ENCODE results near the gene CCDC177.

The CCDC177 gene

GRCh38 chr14:69569859-69570258 lies 4.8 kb downstream of the CCDC177 start:
- no peak for DNase-seq (ENCODE audit: low read depth in 3 of 3, low spot score in 1 of 3)

- no peak for DNase-seq (ENCODE audit: low read depth in 3 of 3, low spot score in 1 of 3)
These were observed 7.1 kb downstream of the CCDC177 start for GRCh38 chr14:69567563-69567962.

DNA sequence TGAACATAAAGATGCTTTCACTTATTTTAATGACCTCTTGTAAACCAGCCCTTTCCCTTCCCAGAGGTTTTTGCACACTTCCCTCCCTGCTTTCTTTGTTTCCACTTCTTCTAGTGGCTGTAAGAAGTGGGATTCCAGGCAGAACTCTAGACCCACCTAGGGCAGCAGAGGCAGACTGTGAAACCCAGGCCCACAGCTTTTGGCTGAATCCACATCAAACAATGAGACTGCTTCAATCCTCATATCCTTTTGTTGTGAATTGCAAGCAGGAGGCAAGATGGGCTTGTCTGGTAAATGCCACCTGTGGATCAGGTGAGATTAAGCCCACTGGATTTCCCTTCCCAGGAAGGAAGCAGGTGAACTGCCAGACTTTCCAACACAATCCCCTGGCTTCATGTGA lies 12.8 kb downstream of the CCDC177 start:
- DNase-seq (ENCODE audit: low read depth in 3 of 3, low spot score in 1 of 3): no peak

- no peak for DNase-seq (ENCODE audit: low read depth in 3 of 3, low spot score in 1 of 3)
These were observed 13.8 kb downstream of the CCDC177 start for GRCh38 chr14:69560826-69561225.

GRCh38 chr14:69559581-69560011 lies 15.1 kb downstream of the CCDC177 start:
- DNase-seq (ENCODE audit: low read depth in 3 of 3, low spot score in 1 of 3): no peak

GRCh38 chr14:69558774-69559173 lies 15.9 kb downstream of the CCDC177 start:
- DNase-seq (ENCODE audit: low read depth in 3 of 3, low spot score in 1 of 3): no peak

- no peak for DNase-seq (ENCODE audit: low read depth in 3 of 3, low spot score in 1 of 3)
These were observed 20.2 kb downstream of the CCDC177 start for GRCh38 chr14:69554500-69554899.

- no peak for DNase-seq (ENCODE audit: low read depth in 3 of 3, low spot score in 1 of 3)
These were observed 21.4 kb downstream of the CCDC177 start for GRCh38 chr14:69553252-69553651.

DNA sequence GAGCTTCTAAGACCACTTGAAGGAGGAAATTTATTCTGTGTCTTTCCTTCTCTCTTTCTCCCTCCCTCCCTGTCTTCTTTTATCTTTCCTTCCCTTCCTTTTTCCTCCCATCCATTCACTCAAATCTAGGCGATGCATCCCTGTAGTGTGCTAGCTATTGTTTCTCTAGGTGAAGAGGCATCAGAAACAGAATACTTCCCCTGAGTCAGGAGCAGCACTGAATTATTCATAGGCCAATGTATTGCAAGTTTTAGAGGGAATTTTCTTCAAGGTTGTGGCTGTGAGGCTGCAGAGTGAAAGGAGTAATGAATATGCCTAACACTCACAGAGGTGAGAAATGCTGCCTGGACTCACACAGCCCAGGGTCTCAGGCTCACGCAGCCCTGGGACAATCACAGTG lies 23.2 kb downstream of the CCDC177 start:
- no peak for DNase-seq (ENCODE audit: low read depth in 3 of 3, low spot score in 1 of 3)

DNA sequence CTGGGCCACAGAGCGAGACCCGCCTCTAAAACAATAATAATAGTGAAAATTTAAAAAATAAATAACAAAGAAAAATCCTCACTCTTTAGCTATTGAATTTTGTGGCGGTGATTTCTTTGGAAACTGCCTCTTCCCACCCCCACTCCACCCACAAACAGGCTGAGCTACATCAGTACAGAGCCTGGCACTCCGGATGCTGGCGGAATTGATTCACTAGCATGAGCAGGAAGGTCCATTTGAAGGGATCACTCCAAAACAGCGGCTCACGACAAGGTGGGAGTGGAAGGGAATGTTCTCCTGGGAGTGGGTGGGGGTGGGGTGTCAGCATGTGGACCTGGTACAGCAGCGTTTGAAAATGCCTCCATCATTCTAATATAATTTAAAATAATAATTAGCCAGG lies 26.1 kb downstream of the CCDC177 start:
- no peak for DNase-seq (ENCODE audit: low read depth in 3 of 3, low spot score in 1 of 3)

GRCh38 chr14:69547701-69548348 lies 26.8 kb downstream of the CCDC177 start:
- no peak for DNase-seq (ENCODE audit: low read depth in 3 of 3, low spot score in 1 of 3)

DNA sequence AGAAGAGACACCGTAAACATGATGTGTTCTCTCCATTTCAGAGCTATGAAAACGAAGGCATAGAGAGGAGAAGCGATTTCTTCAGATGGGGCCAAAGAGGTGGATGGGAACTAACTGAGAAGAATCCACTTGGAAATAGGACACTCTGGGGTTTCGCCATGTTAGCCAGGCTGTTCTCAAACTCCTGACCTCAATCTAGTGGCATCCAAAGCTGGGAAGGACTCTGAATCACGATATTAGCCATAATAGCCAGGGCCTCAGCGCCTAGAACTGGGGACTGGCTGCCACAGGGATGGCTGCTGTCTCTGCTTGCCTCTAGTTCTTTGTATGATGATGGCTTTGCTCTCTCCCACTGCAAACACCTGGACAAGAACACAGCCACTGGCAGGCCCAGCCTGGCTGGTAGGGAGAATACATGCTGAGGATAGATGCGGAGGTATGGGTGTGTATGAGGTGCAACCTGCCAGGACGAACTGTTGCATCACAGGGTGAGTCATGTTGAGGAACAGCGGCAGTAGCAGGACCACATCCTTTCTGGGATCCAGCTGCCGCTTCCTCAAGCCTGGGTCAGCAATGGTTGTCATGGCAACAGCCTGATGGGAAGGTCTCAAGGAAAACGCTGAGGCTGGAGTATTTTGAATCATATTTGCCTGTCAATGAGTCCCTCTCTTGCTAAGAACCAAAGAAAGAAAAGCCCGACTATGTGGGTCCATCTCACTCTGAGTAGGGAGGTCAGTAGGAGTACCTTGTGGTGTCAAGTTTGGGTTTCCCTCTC lies 31.1 kb downstream of the CCDC177 start:
- no peak for DNase-seq (ENCODE audit: low read depth in 3 of 3, low spot score in 1 of 3)

GRCh38 chr14:69542311-69542710 lies 32.4 kb downstream of the CCDC177 start:
- DNase-seq (ENCODE audit: low read depth in 3 of 3, low spot score in 1 of 3): no peak

DNA sequence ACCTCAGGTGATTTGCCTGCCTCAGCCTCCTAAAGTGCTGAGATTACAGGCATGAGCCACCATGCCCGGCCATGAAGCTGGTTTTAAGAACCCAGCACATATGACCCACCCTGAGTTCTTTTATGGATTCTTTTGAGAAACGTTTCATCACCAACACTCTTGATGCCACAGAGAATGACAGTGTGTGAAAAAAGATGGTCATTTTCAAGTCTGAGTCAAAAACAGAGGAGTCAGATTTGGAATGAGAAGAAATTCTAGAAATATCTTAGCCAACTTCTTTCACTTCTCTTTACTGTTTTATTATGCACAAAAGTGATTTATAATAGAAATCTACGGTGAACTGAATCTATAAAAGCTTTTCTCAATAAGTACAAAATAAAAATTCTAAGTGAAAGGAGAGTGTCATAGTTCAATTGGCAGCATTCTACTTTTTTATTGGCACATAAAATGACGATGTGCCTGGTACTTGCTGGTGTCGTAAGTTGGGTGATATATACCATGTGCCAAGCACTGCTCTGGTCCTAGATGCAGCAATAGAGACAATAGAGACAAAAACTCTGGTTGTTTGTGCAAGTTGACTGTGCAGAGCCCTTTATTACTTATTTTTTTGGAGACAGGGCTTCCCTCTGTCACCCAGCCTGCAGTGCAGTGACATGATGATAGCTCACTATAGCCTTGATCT lies 33.9 kb downstream of the CCDC177 start:
- DNase-seq (ENCODE audit: low read depth in 3 of 3, low spot score in 1 of 3): no peak

GRCh38 chr14:69539631-69540410 lies 34.9 kb downstream of the CCDC177 start:
- no peak for DNase-seq (ENCODE audit: low read depth in 3 of 3, low spot score in 1 of 3)

DNA sequence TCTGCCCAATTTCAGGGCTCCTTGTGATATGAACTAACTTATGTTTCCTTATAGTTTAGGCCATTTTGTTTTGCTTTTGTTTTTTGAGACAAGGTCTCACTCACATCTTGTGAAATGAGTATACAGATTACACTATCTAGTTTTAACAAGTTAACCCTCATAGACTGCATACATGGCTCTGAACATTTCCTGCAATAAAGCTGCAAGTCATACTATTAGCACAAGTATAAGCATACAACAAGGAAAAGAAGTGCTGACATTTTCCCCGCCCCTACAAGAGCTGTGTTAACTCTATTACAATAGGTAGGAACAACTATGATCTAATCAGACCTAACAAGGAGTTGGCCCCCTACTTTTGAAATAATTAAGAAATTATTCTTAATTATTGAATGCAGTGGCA lies 35.9 kb downstream of the CCDC177 start:
- no peak for DNase-seq (ENCODE audit: low read depth in 3 of 3, low spot score in 1 of 3)

DNA sequence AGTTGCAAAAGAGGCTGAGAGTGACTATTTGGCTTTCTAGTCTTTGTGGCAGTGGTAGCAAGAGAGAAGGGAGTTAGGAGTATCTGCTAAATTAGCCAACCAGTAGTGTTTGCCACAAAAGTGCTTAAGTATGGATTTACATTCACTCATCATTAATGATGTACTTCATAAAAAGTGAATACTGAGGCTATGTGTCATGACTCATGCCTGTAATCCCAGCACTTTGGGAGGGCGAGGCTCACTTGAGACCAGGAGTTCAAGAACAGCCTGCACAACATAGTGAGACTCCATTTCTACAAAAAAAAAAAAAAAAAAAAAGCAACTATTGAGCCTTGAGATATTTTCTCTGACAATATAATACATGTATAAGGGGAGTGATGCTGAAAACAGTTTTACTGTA lies 36.8 kb downstream of the CCDC177 start:
- DNase-seq (ENCODE audit: low read depth in 3 of 3, low spot score in 1 of 3): no peak

DNA sequence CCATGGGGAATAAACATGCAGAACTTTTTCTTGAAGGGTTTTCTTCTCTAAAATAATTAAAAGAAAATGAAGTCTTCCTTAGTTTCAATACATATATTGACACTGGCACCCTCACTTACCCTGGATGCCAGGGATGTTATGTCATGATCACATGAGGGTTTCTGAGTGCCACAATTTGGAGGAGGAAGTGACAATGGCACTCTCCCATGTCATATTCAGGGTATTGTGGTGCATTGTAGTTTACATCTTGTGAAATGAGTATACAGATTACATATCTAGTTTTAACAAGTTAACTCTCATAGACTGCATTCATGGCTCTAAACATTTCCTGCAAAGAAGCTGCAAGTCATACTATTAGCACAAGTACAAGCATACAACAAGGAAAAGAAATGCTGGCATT lies 37.7 kb downstream of the CCDC177 start:
- DNase-seq (ENCODE audit: low read depth in 3 of 3, low spot score in 1 of 3): no peak

DNA sequence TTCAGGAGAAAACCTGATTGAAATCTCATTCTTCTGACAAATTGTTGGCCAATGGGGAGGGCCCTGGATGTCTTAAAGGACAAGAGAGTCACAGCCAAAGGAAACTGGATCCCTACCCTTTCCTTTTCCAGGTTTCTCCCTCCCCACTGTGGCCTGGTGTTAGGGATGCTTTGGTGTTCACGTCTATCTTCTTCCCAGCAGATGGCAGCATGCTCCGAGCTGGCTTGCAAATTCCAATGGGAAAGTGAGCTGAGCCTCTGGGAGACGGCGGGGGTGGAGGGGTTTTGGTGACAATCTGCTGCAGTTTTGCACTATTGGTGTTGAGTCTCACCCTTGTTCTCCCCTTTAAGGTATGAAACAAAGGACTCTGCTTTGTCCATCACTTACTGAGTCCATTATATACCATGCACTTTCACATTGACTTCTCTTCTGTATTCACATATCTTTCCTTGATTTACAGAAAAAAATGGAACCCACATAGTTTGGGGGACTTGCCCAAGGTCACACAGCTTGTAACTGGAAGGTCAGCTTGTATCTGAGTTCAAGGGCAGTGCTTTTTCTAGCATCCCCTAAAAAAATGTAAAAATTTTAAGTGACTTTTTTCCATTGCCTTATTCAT lies 39.3 kb downstream of the CCDC177 start:
- DNase-seq (ENCODE audit: low read depth in 3 of 3, low spot score in 1 of 3): no peak

DNA sequence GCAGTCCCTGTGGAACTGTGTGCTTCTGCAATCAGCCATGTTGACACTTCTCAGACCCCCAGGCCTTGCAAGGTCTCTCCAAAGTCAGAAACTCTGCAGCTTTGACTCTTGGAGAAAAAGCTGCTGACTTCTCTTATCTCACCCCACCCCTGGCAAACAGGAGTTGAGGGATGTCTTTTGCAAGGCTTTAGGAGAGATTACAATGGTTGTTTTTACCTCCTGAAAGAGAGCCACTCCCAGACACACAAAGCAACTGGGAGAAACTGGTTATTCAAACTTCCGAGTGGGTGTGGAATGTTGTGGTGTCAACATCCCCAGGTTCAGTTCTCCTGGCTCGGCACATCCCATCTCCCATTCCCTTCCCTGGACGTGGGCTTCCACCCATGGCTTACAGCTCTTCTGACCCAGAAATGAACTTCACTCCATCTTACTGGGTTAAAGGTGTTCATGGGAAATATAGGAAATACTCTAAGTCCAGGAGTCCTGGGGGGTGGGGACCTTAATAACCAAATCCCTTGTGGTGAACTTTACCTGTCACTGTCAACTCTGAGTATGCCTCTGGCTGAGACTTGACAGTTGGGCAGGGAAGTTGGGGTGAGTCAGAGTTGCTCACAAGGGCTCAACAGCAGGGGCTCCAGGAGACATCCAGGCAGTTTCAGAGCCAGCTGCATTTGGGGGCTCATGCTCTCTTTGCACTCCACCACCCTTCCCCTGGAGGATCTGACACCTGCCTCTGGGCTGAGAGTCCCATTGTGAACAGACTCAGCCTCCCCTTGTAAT lies 41.9 kb downstream of the CCDC177 start:
- DNase-seq (ENCODE audit: low read depth in 3 of 3, low spot score in 1 of 3): no peak

Measured in stimulated activated CD4-positive, alpha-beta T cell treated with anti-CD3 and anti-CD28 coated beads, TNF-alpha, amount 100 ng/mL, for 1 hour (primary cell).